Transverse colon (tissue), 4 donors: ENCODE data around the gene CCDC188. TPM values are rescaled to one million over a fixed set of nuclear protein-coding genes. Genes with fewer than 3 reads are reported as not detected.

Experiments
- DNase-seq: peaks from one replicate; pipeline ENCODE4 v3.0.0-alpha.2; 2019
- H3K27ac ChIP-seq, 4 donors: fragments of 200-600 bp; sonication (generic); 2 replicates each; pipeline ENCODE4 v1.5.1; 2016 to 2018; ENCODE audit warnings: inconsistent platforms in 4 of 4
- H3K27me3 ChIP-seq: fragments of 200-600 bp; sonication (generic); 2 replicates; pipeline ENCODE4 v1.5.1; 2017; ENCODE audit warnings: inconsistent platforms
- H3K36me3 ChIP-seq, 4 donors: fragments of 200-600 bp; sonication (generic); 2 replicates each; pipeline ENCODE4 v1.5.1; 2017 to 2019; ENCODE audit warnings: inconsistent platforms in 4 of 4
- H3K4me1 ChIP-seq, 4 donors: fragments of 200-600 bp; sonication (generic); 2 replicates each; pipeline ENCODE4 v1.5.1; 2017 to 2020; ENCODE audit warnings: inconsistent platforms in 4 of 4
- H3K4me3 ChIP-seq, 4 donors: fragments of 200-600 bp; sonication (generic); 1 replicate in 1 of 4; 2 replicates in 3 of 4; pipeline versions ENCODE4 v1.5.1 to v1.6.1; 2017 to 2019; ENCODE audit warnings: inconsistent platforms in 4 of 4
- H3K9me3 ChIP-seq, 2 donors: fragments of 200-600 bp; sonication (generic); 2 replicates each; pipeline ENCODE4 v1.5.1; 2017 to 2019; ENCODE audit warnings: inconsistent platforms in 2 of 2
- CTCF ChIP-seq, 5 experiments: fragments of 200-600 bp in 3 of 5; fragments of 450-650 bp in 2 of 5; sonication (generic) in 3 of 5; IDR thresholded peaks; 1 replicate in 2 of 5; 2 replicates in 3 of 5; pipeline ENCODE4 v1.5.1; 2016 to 2017; ENCODE audit warnings: antibody characterized with exemption in 5 of 5, inconsistent platforms in 3 of 5, mild to moderate bottlenecking in 2 of 5, moderate library complexity in 1 of 5
- EP300 ChIP-seq: sonication (generic); formaldehyde crosslinking; IDR thresholded peaks from one replicate; pipeline ENCODE4 v1.6.1; 2017; ENCODE audit warnings: antibody characterized with exemption, low read depth
- POLR2A ChIP-seq: fragments of 450-650 bp; IDR thresholded peaks from one replicate; pipeline ENCODE4 v1.6.1; 2016; ENCODE audit warnings: antibody characterized with exemption, mild to moderate bottlenecking, moderate library complexity
- POLR2AphosphoS5 ChIP-seq, 3 donors: sonication (generic); formaldehyde crosslinking; IDR thresholded peaks; one replicate each; pipeline ENCODE4 v1.6.1; 2016; ENCODE audit warnings: antibody characterized with exemption in 3 of 3
- WGBS, 2 donors: methylation state at CpG; one replicate each; pipeline ENCODE4 v1.1.5; 2018; ENCODE audit warnings: low coverage in 1 of 2; 5-methylcytosine and 5-hydroxymethylcytosine counted together
- in situ Hi-C, 4 donors: fragments of 200-750 bp; cut with MboI; loops; one replicate each; pipeline versions ENCODE4 v1.15.0 to v1.15.1; 2017; ENCODE audit warnings: low sequenced_read_pairs in 3 of 4, low pct_ligation_motif_present in 1 of 4, low pct_unique_long_range_greater_than_20kb in 1 of 4
- intact Hi-C: fragments of 100-400 bp; cut with DNase I; formaldehyde crosslinking; loops from one replicate; pipeline ENCODE4 v1.15.1; 2023; ENCODE audit warnings: low total_unique reads
- total RNA-seq, 4 donors: library from RNA; depleted of rRNA; stranded (reverse); fragments of >200 nt; gene quantifications; one replicate each; pipeline ENCODE4 v1.1.0, GENCODE V29; 2016

Gene CCDC188
- total RNA-seq, 4 donors from 2014 or later: 0.41 TPM; not detected in 3

- in situ Hi-C loops: no loop called here
Measured at GRCh38 chr22:20142711-20143621, 7.9 kb downstream of the CCDC188 start.

GRCh38 chr22:20141186-20142077 lies 9.4 kb downstream of the CCDC188 start:
- Histone ChIP-seq H3K27me3 (no peaks in the 10 kb centered on the region), H3K36me3 (no peaks in the 10 kb centered on the region), H3K4me3 (no peak overlapping the region), H3K27ac (no peak overlapping the region), H3K4me1 (peaks cover 12 to 16% (median 14%) of the 10 kb centered on the region in 4 donors), H3K9me3 (no peaks in the 10 kb centered on the region)
- DNase-seq: no peak
- WGBS, 2 donors: 95% methylated on average over 17 of the region's 22 CpGs; no CpG with 5 or more reads in 1 of the 2 donors
- no peak for TF ChIP-seq CTCF (IDR thresholded peaks at IDR 0.05)
- in situ Hi-C loops: no loop called here
- intact Hi-C loops: no loop called here

More at GRCh38 chr22:20142711-20143621, 7.9 kb downstream of the CCDC188 start:
- Histone ChIP-seq H3K27me3 (no peaks in the 10 kb centered on the region), H3K9me3 (no peaks in the 10 kb centered on the region), H3K36me3 (no peaks in the 10 kb centered on the region), H3K27ac (no peak overlapping the region), H3K4me1 (peaks cover 2 to 4% (median 4%) of the 10 kb centered on the region in 4 donors), H3K4me3 (no peak overlapping the region)
- no peak for DNase-seq
- no peak for TF ChIP-seq POLR2A
- no peak for TF ChIP-seq CTCF (IDR thresholded peaks at IDR 0.05)
- TF ChIP-seq POLR2AphosphoS5 (IDR thresholded peaks at IDR 0.05): no peak
- no peak for TF ChIP-seq EP300
- 93% methylated on average over 60 of the region's 65 CpGs; no CpG with 5 or more reads in 1 of the 2 donors for WGBS, 2 donors
- intact Hi-C loops: no loop called here

DNA sequence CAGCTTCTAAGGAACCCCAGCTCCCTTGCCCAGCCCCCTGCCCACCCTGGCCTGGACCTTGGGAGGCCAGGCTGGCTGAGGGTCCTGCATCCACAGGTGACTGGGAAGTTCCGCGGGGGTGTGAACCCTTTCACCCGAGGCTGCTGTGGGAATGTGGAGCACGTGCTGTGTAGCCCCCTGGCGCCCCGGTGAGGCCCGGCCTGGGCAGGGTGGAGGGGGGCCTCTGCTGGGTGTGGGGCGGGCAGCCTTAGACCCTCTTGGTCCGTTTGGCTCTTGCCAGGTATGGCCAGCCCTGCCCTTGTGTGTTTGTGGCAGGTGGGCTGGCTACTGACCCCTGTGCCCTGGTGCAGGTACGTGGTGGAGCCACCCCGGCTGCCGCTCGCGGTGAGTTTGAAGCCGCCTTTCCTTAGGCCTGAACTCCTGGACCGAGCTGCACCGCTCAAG lies 10.3 kb downstream of the CCDC188 start:
- in situ Hi-C loops: no loop called here
- TF ChIP-seq POLR2AphosphoS5 (IDR thresholded peaks at IDR 0.05) (no peak), CTCF (IDR thresholded peaks at IDR 0.05) (no peak), POLR2A (no peak), EP300 (no peak)
- Histone ChIP-seq H3K27ac (no peak overlapping the region), H3K27me3 (no peaks in the 10 kb centered on the region), H3K9me3 (no peaks in the 10 kb centered on the region), H3K36me3 (no peaks in the 10 kb centered on the region), H3K4me1 (peaks cover 12 to 19% (median 15%) of the 10 kb centered on the region in 4 donors), H3K4me3 (no peak overlapping the region)
- intact Hi-C loops: no loop called here
- WGBS, 2 donors: 93% methylated on average over 17 of the region's 17 CpGs; no CpG with 5 or more reads in 1 of the 2 donors
- no peak for DNase-seq

- WGBS, 2 donors: 89% methylated on average over 11 of the region's 11 CpGs; no CpG with 5 or more reads in 1 of the 2 donors
- intact Hi-C loops (no loop called here), in situ Hi-C loops (no loop called here)
Measured at GRCh38 chr22:20140107-20140445, 10.8 kb downstream of the CCDC188 start.

More at GRCh38 chr22:20140107-20140445, 10.8 kb downstream of the CCDC188 start:
- Histone ChIP-seq H3K4me3 (no peak overlapping the region), H3K36me3 (no peaks in the 10 kb centered on the region), H3K27ac (no peak overlapping the region), H3K27me3 (no peaks in the 10 kb centered on the region), H3K9me3 (no peaks in the 10 kb centered on the region), H3K4me1 (peaks cover 12 to 24% (median 15%) of the 10 kb centered on the region in 4 donors)
- DNase-seq: no peak
- TF ChIP-seq CTCF (IDR thresholded peaks at IDR 0.05) (no peak), POLR2A (no peak), POLR2AphosphoS5 (IDR thresholded peaks at IDR 0.05) (no peak), EP300 (no peak)
